Lung (tissue), 15 donors: Measurements from ENCODE around the gene TBC1D3. TPM values are rescaled to one million over a fixed set of nuclear protein-coding genes. Genes with fewer than 3 reads are reported as not detected.
"Not testable (repeated sequence)": the region's sequence is repeated elsewhere in the genome, so short reads cannot be mapped to it uniquely, and the experiment has no call there.

Experiments
- ATAC-seq: fragments of 200-7000 bp; cut with Tn5 transposase; one replicate; pipeline ENCODE4 v1.9.1; 2020; ENCODE audit warnings: moderate number of reproducible peaks; ENCODE audit not compliant: insufficient read depth, low FRiP score
- DNase-seq, 3 donors: peaks; one replicate each; pipeline ENCODE4 v3.0.0-alpha.2; 2013 to 2017
- H3K27ac ChIP-seq, 2 donors: one replicate each; pipeline ENCODE4 v1.5.1; 2013; ENCODE audit warnings: mild to moderate bottlenecking in 2 of 2, moderate library complexity in 2 of 2, control low read depth in 1 of 2, inconsistent platforms in 1 of 2, low read depth in 1 of 2, low read length in 1 of 2
- H3K27me3 ChIP-seq, 3 donors: one replicate each; pipeline ENCODE4 v1.5.1; 2013; ENCODE audit warnings: low read length in 2 of 3; ENCODE audit not compliant: control insufficient read depth in 3 of 3, insufficient read depth in 3 of 3
- H3K36me3 ChIP-seq, 4 donors: one replicate each; pipeline ENCODE4 v1.5.1; 2013; ENCODE audit warnings: low read length in 4 of 4, mild to moderate bottlenecking in 1 of 4, moderate library complexity in 1 of 4; ENCODE audit not compliant: control insufficient read depth in 4 of 4, insufficient read depth in 4 of 4
- H3K4me1 ChIP-seq, 5 donors: one replicate each; pipeline ENCODE4 v1.5.1; 2013; ENCODE audit warnings: low read length in 5 of 5, mild to moderate bottlenecking in 2 of 5, moderate library complexity in 1 of 5; ENCODE audit not compliant: control insufficient read depth in 5 of 5, insufficient read depth in 5 of 5
- H3K4me3 ChIP-seq: one replicate; pipeline ENCODE4 v1.5.1; 2013; ENCODE audit warnings: mild to moderate bottlenecking, control low read depth, moderate library complexity
- H3K9ac ChIP-seq, 2 donors: one replicate each; pipeline ENCODE4 v1.5.1; 2013; ENCODE audit warnings: low read length in 2 of 2, control low read depth in 1 of 2; ENCODE audit not compliant: insufficient read depth in 1 of 2
- H3K9me3 ChIP-seq, 4 donors: one replicate each; pipeline ENCODE4 v1.5.1; 2013; ENCODE audit warnings: low read length in 3 of 4, mild to moderate bottlenecking in 1 of 4, moderate library complexity in 1 of 4; ENCODE audit not compliant: control insufficient read depth in 4 of 4, insufficient read depth in 3 of 4
- WGBS, 2 donors: extraction: QIAGEN DNeasy Blood & Tissue Kit; methylation state at CpG; one replicate each; pipeline ENCODE4 v1.1.7; 2013; 5-methylcytosine and 5-hydroxymethylcytosine counted together
- long read RNA-seq, 5 donors: transcript quantifications; one replicate each; lab custom pipeline, GENCODE V29; 2026
- polyA plus RNA-seq, 2 donors: library from polyadenylated mRNA; stranded (reverse); fragments of 200-250 nt; gene quantifications; one replicate each; pipeline ENCODE4 v1.2.1, GENCODE V29; 2013
- small RNA-seq: library from RNA; depleted of rRNA; stranded (forward); fragments of <200 nt; gene quantifications from one replicate; pipeline ENCODE3, GENCODE V24; 2014; ENCODE audit warnings: low replicate concordance
- total RNA-seq, 2 donors: library from RNA; depleted of rRNA in 1 of 2; stranded (reverse); fragments of >200 nt in 1 of 2; gene quantifications; one replicate each; pipeline ENCODE4 v1.2.1, GENCODE V29; 2014 to 2021
- donor health status: Bipolar disorder and iron deficiency.
- donor health status: healthy.
- donor health status: DM: yes; HTN: yes; CAD: no.

TBC1D3 gene
- total RNA-seq: not detected
- not detected for polyA plus RNA-seq
- long read RNA-seq, donor 1: 0 reads
- long read RNA-seq, donor 2: 0 reads
- long read RNA-seq, donor 3, partial matches to known transcripts: 7 of 7 reads
- long read RNA-seq, donor 3, other reads (novel, unspliced or antisense): 0 of 7 reads
- long read RNA-seq, donor 4: 0 reads
- long read RNA-seq, donor 5, partial matches to known transcripts: 5 of 5 reads
- long read RNA-seq, donor 5, other reads (novel, unspliced or antisense): 0 of 5 reads

DNA sequence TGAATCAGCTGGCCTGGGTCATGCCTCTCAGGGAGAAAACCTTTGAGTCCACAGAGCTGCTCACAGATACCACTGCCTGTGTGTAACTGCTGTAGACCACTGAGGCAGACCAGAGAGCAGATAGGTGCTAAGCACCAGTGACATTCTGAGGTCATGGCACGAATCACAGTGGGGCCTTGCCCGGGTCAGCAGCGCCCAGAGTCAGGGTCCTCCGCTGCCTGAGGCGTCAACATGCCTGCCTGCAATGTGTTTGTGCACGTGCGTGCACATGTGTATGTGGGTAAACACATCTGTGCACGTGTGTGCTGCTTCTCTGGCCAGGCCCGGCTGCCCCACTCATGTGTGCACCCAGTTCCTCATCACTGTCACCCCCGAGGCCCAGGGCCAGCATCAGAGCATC is at the start of gene TBC1D3:
Gene TBC1D3 (minus strand): TSS at position 101 of the 400 bp plus-strand sequence. CDS start 1,526 bp downstream, outside the sequence.
- not testable (repeated sequence) for H3K36me3 ChIP-seq

DNA sequence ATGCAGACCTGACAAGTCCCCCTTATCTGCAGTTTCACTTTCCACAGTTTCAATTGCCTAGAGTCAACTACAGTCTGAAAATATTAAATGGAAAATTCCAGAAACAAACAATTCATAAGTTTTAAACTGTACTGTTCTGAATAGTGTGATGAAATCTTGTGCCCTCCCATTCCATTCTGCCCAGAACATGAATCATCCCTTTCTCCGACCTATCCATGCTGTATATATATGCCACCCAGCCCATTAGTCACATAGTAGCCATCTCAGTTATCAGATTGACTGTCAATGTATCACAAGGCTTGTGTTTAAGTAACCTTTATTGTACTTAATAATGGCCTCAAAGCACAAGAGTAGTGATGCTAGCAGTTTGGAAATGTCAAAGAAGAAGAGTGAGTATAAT is 40.4 kb upstream of the TBC1D3 start:
- ATAC-seq, H3K36me3 ChIP-seq, DNase-seq, H3K9me3 ChIP-seq, H3K27ac ChIP-seq, H3K4me3 ChIP-seq, H3K27me3 ChIP-seq, H3K9ac ChIP-seq, H3K4me1 ChIP-seq: not testable (repeated sequence)
- WGBS, 2 donors: no CpG with 5 or more reads among the region's 1 CpG

More for the DNA sequence above, at the start of gene TBC1D3:
- not testable (repeated sequence) for H3K9me3 ChIP-seq, H3K9ac ChIP-seq, H3K4me1 ChIP-seq, H3K27ac ChIP-seq, DNase-seq, H3K27me3 ChIP-seq, ATAC-seq, H3K4me3 ChIP-seq
- WGBS, 2 donors: no CpG with 5 or more reads among the region's 10 CpGs

DNA sequence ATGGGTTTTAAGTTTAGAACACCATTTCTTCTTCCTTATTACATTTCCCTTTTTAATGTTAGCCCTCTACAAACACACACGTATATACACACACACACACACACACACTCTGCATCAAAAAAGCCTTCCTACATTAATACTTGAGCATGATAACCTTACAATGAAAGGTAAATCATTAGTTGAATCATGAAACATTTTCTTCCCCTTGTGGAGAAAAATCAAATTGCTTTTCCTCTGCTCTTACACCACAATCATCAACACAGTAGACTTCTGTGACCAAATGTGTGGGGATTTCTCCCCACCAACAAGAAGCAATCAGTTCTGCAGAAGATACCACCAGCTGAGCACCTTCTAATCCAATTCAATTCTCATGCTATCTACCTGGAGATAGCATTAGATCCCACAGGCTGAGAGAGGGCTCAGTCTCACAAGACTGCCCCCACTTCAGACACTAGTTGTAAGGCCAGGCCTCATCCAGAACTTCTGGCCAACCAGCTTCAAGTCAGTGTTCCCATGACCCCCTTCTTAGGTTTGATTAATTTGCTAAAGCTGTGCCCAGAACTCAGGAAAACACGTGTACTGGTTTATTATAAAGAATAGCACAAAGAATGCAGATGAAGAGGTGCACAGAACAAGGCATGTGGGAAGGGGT is 33.6 kb upstream of the TBC1D3 start:
- not testable (repeated sequence) for ATAC-seq, H3K4me1 ChIP-seq, H3K4me3 ChIP-seq, H3K36me3 ChIP-seq, H3K9ac ChIP-seq, DNase-seq, H3K27me3 ChIP-seq, H3K27ac ChIP-seq, H3K9me3 ChIP-seq
- WGBS, 2 donors: no CpG with 5 or more reads among the region's 2 CpGs

DNA sequence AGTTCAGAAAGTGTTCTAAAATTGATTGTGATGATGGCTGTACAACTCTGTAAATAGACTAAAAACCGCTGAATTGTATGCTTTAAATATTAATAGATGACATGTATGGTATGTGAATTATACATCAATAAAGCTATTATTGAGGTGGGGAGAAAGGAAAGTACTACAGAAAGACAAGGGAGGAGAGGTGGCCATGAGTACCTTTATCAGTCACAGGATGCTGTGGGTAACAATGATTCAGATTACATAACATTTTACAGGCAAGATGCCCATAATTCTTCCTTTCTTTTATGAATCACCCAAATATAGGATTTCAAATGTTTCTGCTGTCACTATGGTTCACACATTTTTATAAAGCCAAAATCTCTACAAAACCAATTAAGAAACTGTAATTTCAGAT is 28.5 kb upstream of the TBC1D3 start:
- not testable (repeated sequence) for H3K4me3 ChIP-seq, ATAC-seq, H3K9ac ChIP-seq, H3K36me3 ChIP-seq, DNase-seq, H3K27me3 ChIP-seq, H3K9me3 ChIP-seq, H3K4me1 ChIP-seq, H3K27ac ChIP-seq
- WGBS, 2 donors: no CpG with 5 or more reads among the region's 1 CpG

DNA sequence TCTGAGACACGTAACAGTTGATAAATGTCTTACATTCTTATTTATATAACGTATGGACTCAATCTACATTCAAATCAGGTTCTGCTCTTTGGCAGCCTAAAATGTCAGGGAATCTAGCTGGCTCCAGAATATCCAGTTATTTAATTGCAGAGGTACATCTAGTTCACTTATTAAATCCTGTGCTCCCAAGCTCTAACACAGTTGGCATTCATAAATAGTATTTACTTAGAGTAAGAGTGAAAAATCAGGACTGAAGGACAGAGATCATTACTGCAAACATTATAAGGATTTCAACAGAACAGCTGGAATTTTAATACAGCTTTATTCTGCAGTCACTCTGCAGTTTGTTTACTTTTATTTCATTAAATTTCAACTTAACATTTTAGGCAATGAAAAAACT is 7.9 kb upstream of the TBC1D3 start:
- not testable (repeated sequence) for H3K9ac ChIP-seq, ATAC-seq, H3K4me3 ChIP-seq, H3K27ac ChIP-seq, H3K36me3 ChIP-seq, H3K9me3 ChIP-seq, H3K4me1 ChIP-seq, DNase-seq, H3K27me3 ChIP-seq
- WGBS, 2 donors: no CpG with 5 or more reads among the region's 2 CpGs

DNA sequence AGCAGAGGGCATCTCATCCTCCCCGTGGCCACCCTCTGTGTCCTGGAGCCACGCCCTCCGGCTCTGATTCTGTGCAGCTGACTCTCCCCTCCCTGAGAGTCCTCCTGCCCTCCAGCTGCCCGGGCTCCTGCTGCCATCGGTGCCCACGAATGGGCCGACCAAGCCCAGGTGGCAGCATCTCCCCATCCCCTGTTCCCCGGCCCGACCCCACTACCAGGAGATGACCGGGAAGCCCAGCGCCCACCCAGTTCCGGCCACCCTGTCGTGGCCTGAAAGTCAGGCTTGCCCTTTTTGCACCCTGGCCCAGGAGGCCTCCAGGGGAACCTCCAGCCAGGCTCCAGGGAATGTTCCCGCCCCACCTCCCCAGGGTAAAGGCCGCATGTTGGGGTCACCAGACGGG is 57.5 kb downstream of the TBC1D3 start:
- 87 to 96% methylated on average over 8 to 10 of the region's 16 CpGs for WGBS, 2 donors
- H3K36me3 ChIP-seq, H3K9me3 ChIP-seq, DNase-seq, ATAC-seq, H3K4me1 ChIP-seq, H3K9ac ChIP-seq, H3K4me3 ChIP-seq, H3K27ac ChIP-seq, H3K27me3 ChIP-seq: not testable (repeated sequence)

Small RNA genes within 50 kb of the gene (small RNA-seq; reads per million reads assigned to genes)
- gene RF00019: not detected
- gene RNA5SP526: not detected

Other genes starting within 250 kb of the TBC1D3 start
- gene TBC1D3L, start 203.5 kb downstream of the TBC1D3 start, total RNA-seq: 10 to 100 TPM in 1 of 2 donors, 1 to 10 TPM in 1; 5.1 to 11.7 TPM
- gene TBC1D3L, start 203.5 kb downstream of the TBC1D3 start, polyA plus RNA-seq: 10 to 100 TPM in 1 of 2 donors, 1 to 10 TPM in 1; 4.2 to 19.7 TPM
- gene TBC1D3D, start 188.6 kb downstream of the TBC1D3 start, total RNA-seq: 1 to 10 TPM in 1 of 2 donors, under 1 TPM in 1; 0.18 to 3.8 TPM
- gene TBC1D3D, start 188.6 kb downstream of the TBC1D3 start, polyA plus RNA-seq: 1 to 10 TPM in 1 of 2 donors, under 1 TPM in 1; 0.92 to 1.8 TPM
- gene TBC1D3C, start 123.9 kb downstream of the TBC1D3 start, total RNA-seq: under 1 TPM in 1 of 2 donors, not detected in 1; 1.00 TPM
- 1 to 10 TPM in 1 of 2 donors, not detected in 1; 1.2 TPM for gene TBC1D3C, start 123.9 kb downstream of the TBC1D3 start, polyA plus RNA-seq
- gene TBC1D3E, start 64.6 kb downstream of the TBC1D3 start, total RNA-seq: not detected
- not detected for gene TBC1D3E, start 64.6 kb downstream of the TBC1D3 start, polyA plus RNA-seq
- 10 to 100 TPM; 23.4 to 36.0 TPM for gene MRPL45, start 104.6 kb upstream of the TBC1D3 start, total RNA-seq
- gene MRPL45, start 104.6 kb upstream of the TBC1D3 start, polyA plus RNA-seq: 10 to 100 TPM; 16.3 to 22.8 TPM
- gene GPR179, start 151.4 kb upstream of the TBC1D3 start, total RNA-seq: under 1 TPM; 0.17 to 0.31 TPM
- under 1 TPM; 0.03 to 0.06 TPM for gene GPR179, start 151.4 kb upstream of the TBC1D3 start, polyA plus RNA-seq
- gene SOCS7, start 159.3 kb upstream of the TBC1D3 start, total RNA-seq: 10 to 100 TPM; 12.0 to 23.6 TPM
- gene SOCS7, start 159.3 kb upstream of the TBC1D3 start, polyA plus RNA-seq: 1 to 10 TPM; 6.5 to 8.3 TPM
- 10 to 100 TPM; 59.2 to 91.7 TPM for gene ARHGAP23, start 235.9 kb upstream of the TBC1D3 start, total RNA-seq
- gene ARHGAP23, start 235.9 kb upstream of the TBC1D3 start, polyA plus RNA-seq: 10 to 100 TPM; 18.3 to 19.2 TPM